ENCODE measurements around the gene MAMDC2. TPM values are rescaled to one million over a fixed set of nuclear protein-coding genes. Genes with fewer than 3 reads are reported as not detected.

MAMDC2 gene
- total and polyA plus RNA-seq, 2 of the 8 experiments (the other 6 are each of a cell fraction or from before 2014, with no cell fraction given) = 6.1 to 15.4 TPM

- Histone ChIP-seq H3K4me2 (ENCODE audit: insufficient read depth in 1 of 2, low read depth in 2 of 2, low read length in 2 of 2) (peak overlapping the region in 1 of 2 experiments; percentile 12; a peak in 1 of 4 replicates), H3K23me2 (ENCODE audit: low read depth, low read length) (no peaks in the 10 kb centered on the region), H2BK12ac (ENCODE audit: low read depth, low read length) (no peak overlapping the region), H2BK5ac (ENCODE audit: low read depth, low read length) (no peak overlapping the region), H3K9me3 (ENCODE audit: insufficient read depth in 2 of 2, low read depth in 1 of 2, low read length in 1 of 2) (no peaks in the 10 kb centered on the region), H2BK120ac (replicated peaks; ENCODE audit: low read depth, low read length) (no peak overlapping the region), H2AK5ac (ENCODE audit: low read depth, low read length) (no peak overlapping the region), H3K9ac (replicated peaks in 1 of 4; ENCODE audit: extremely low read depth in 1 of 4, low read depth in 3 of 4, low read length in 3 of 4) (no peak overlapping the region), H3K23ac (ENCODE audit: insufficient read length) (no peak overlapping the region), H4K20me1 (replicated peaks in 1 of 2; ENCODE audit: control insufficient read depth in 1 of 2, insufficient read depth in 2 of 2, low read length in 2 of 2) (no peaks in the 10 kb centered on the region), H4K5ac (ENCODE audit: insufficient read length, low read depth, low read length) (no peak overlapping the region), H3K4ac (replicated peaks; ENCODE audit: insufficient read length, low read depth, low read length) (no peak overlapping the region), H3K4me3 (ENCODE audit: extremely low read depth in 1 of 4, insufficient read depth in 2 of 4, low read depth in 3 of 4, low read length in 4 of 4) (no peak overlapping the region), H4K8ac (ENCODE audit: extremely low read depth, insufficient read depth, low read length) (no peak overlapping the region), H3K36me3 (ENCODE audit: control insufficient read depth in 2 of 4, insufficient read depth in 4 of 4, low read length in 3 of 4) (no peaks in the 10 kb centered on the region), H3K79me2 (ENCODE audit: control insufficient read depth in 1 of 2, insufficient read depth in 2 of 2, low read length in 2 of 2) (no peaks in the 10 kb centered on the region), H3K18ac (ENCODE audit: extremely low read depth, low read length) (no peak overlapping the region), H4K91ac (replicated peaks; ENCODE audit: insufficient read length, low read length) (no peak overlapping the region), H3K27ac (ENCODE audit: low read depth, low read length) (no peak overlapping the region), H3K4me1 (replicated peaks in 1 of 4; ENCODE audit: control insufficient read depth in 3 of 4, insufficient read depth in 4 of 4, low read length in 3 of 4) (peaks cover 0 to 5% (median 0%) of the 10 kb centered on the region in 4 experiments; a peak in 1 of 7 replicates), H3K79me1 (ENCODE audit: low read depth, low read length) (no peaks in the 10 kb centered on the region), H2BK20ac (ENCODE audit: low read length) (no peak overlapping the region), H2AFZ (ENCODE audit: low read length) (no peak overlapping the region), H3K56ac (replicated peaks; ENCODE audit: insufficient read length, low read depth, low read length) (no peak overlapping the region), H3K14ac (ENCODE audit: insufficient read length) (no peak overlapping the region), H2BK15ac (ENCODE audit: low read length) (no peak overlapping the region), H3K27me3 (replicated peaks in 1 of 4; ENCODE audit: control insufficient read depth in 3 of 4, extremely low read depth in 1 of 4, insufficient read depth in 3 of 4, low read length in 3 of 4) (no peaks in the 10 kb centered on the region)
- DNase-seq (ENCODE audit: low read depth in 1 of 2, low spot score in 2 of 2) (no peak), FAIRE-seq (no peak)
- 88% methylated on average over 2 of the region's 2 CpGs; no CpG with 5 or more reads in 1 of the 2 experiments for WGBS, 2 experiments (ENCODE audit: extremely low coverage in 1 of 2, insufficient coverage in 1 of 2, insufficient read length in 1 of 2, insufficient replicate concordance in 2 of 2, low coverage in 1 of 2, low lambda C conversion rate in 2 of 2, missing lambda C conversion rate in 1 of 2)
- no peak for TF ChIP-seq TEAD4 (IDR thresholded peaks at IDR 0.05; ENCODE audit: low read depth, low read length)
- peak; percentile 75 for TF ChIP-seq NANOG (IDR thresholded peaks at IDR 0.05; ENCODE audit: insufficient read depth, low read depth, low read length, poor library complexity, severe bottlenecking)
- POLR2A ChIA-PET (ENCODE audit: partially characterized antibody) = no interaction called here
- CTCF ChIA-PET (ENCODE audit: partially characterized antibody) = interaction anchor here (0.6 to 2.7 kb wide), 5 partner anchors 31 to 149 kb away, joined by 3 to 10 read pairs (median 5); no protein-coding TSS in a partner anchor
Observed at GRCh38 chr9:70079417-70080037, 35.9 kb downstream of the MAMDC2 start.

All from H1 (cell line).